OCI-LY1 (cell line): Measurements from ENCODE around the gene MYADML2.

Experiments used
- H2AFZ ChIP-seq: fragments of 200-600 bp; sonication (generic), shearing (Covaris generic); 2 replicates; pipeline ENCODE4 v1.6.0; 2014; ENCODE audit warnings: antibody characterized with exemption, mild to moderate bottlenecking, low read length
- H3F3A ChIP-seq: fragments of 200-600 bp; sonication (generic), shearing (Covaris generic); 2 replicates; pipeline ENCODE4 v1.6.0; 2014; ENCODE audit warnings: mild to moderate bottlenecking, antibody characterized with exemption, low read length, moderate library complexity; ENCODE audit not compliant: insufficient read depth
- H3K27ac ChIP-seq: fragments of 200-600 bp; sonication (generic); 2 replicates; pipeline ENCODE4 v1.5.1; 2014; ENCODE audit warnings: low read length, mixed run types, mild to moderate bottlenecking, low read depth; ENCODE audit not compliant: poor library complexity, severe bottlenecking
- H3K27me3 ChIP-seq: fragments of 200-600 bp; sonication (generic); 2 replicates; pipeline ENCODE4 v1.6.0; 2014; ENCODE audit warnings: antibody characterized with exemption, mild to moderate bottlenecking, low read length, moderate library complexity; ENCODE audit not compliant: insufficient read depth
- H3K36me3 ChIP-seq: fragments of 200-600 bp; sonication (generic); 2 replicates; pipeline ENCODE4 v1.6.1; 2014; ENCODE audit warnings: mild to moderate bottlenecking, antibody characterized with exemption, low read length, moderate library complexity, mixed read lengths; ENCODE audit not compliant: insufficient read depth
- H3K4me1 ChIP-seq: fragments of 200-600 bp; sonication (generic); 2 replicates; pipeline ENCODE4 v1.5.1; 2014; ENCODE audit warnings: mild to moderate bottlenecking, low read length, moderate library complexity; ENCODE audit not compliant: insufficient read depth, severe bottlenecking
- H3K4me2 ChIP-seq: fragments of 200-600 bp; sonication (generic), shearing (Covaris generic); 2 replicates; pipeline ENCODE4 v1.6.1; 2014; ENCODE audit warnings: low read length
- H3K4me3 ChIP-seq: fragments of 200-600 bp; sonication (generic); 2 replicates; pipeline ENCODE4 v1.5.1; 2014; ENCODE audit warnings: low read length, low read depth, mild to moderate bottlenecking, mixed read lengths; ENCODE audit not compliant: poor library complexity, severe bottlenecking
- H3K79me2 ChIP-seq: fragments of 200-600 bp; shearing (Covaris generic); 2 replicates; pipeline ENCODE4 v1.6.1; 2016; ENCODE audit warnings: mixed run types, low read length, mixed read lengths; ENCODE audit not compliant: insufficient read depth
- H3K9ac ChIP-seq: fragments of 200-600 bp; sonication (generic), shearing (Covaris generic); 2 replicates; pipeline ENCODE4 v1.6.1; 2014; ENCODE audit warnings: mild to moderate bottlenecking, low read length, mixed read lengths
- H3K9me2 ChIP-seq: fragments of 200-600 bp; sonication (generic), shearing (Covaris generic); 2 replicates; pipeline ENCODE4 v1.6.1; 2014; ENCODE audit warnings: low read depth, mild to moderate bottlenecking, low read length, mixed read lengths
- H3K9me3 ChIP-seq: fragments of 200-600 bp; shearing (Covaris generic); 2 replicates; pipeline ENCODE4 v1.6.1; 2014; ENCODE audit warnings: low read length, mixed read lengths
- H4K20me1 ChIP-seq: fragments of 200-600 bp; sonication (generic), shearing (Covaris generic); 2 replicates; pipeline ENCODE4 v1.6.0; 2016; ENCODE audit warnings: mild to moderate bottlenecking, low read length; ENCODE audit not compliant: insufficient read depth
- CTCF ChIP-seq: fragments of 200-600 bp; sonication (generic), shearing (Covaris generic); IDR thresholded peaks from 2 replicates; pipeline ENCODE4 v1.5.1; 2017; ENCODE audit warnings: mild to moderate bottlenecking, antibody characterized with exemption, low read length, moderate library complexity, mixed read lengths
- EZH2 ChIP-seq: fragments of 200-600 bp; sonication (generic), shearing (Covaris generic); IDR thresholded peaks from 2 replicates; pipeline ENCODE4 v1.8.0; 2017; ENCODE audit warnings: borderline replicate concordance, mixed run types, mild to moderate bottlenecking, antibody characterized with exemption, low read length, moderate library complexity, mixed read lengths

MYADML2 gene

DNA sequence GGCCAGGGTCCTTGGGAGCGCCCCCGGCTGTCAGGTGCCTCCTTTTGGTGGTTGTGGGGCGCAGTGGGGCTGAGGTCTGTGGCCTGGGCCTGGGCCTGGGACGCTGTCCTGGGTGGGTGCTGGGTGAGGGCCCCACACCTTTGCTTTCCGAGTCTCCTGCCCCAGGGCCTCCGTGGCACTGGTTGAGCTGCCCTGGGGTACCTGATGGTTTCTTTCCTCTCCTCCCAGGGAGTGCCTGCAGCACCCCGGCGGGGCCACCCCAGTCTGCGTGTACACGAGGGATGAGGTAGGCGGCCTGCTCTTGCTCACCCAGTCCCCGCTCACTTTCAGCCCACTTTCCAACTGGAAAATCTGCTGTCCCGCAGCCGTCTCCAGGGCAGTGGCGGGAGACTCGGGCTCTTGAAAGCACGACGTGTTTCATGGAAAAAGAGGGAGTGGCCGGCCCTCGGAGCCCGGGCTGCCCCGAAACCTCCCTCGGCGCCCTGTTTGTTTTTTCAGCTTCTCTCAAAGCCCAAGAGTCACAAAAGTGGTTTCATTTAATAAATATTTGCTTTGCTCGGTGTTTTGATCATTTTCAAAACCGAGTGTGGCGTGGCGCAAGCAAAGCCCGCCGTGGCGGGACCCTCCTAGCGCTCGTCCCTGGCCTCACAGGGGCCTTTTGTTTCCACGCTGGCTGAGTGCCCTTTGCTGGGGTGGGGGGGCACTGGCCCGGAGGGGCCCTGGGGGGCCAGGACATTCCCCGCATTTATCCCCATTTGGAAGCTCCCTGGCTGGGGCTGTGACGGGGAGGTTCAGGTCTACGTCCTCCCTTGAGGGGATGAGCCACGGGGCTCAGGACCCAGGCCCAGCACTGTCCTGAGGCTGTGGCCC is 47.8 kb upstream of the MYADML2 start:
- Histone ChIP-seq H3K9me3 (no peaks in the 10 kb centered on the region), H3K79me2 (no peaks in the 10 kb centered on the region), H2AFZ (no peak overlapping the region), H3K9me2 (no peaks in the 10 kb centered on the region), H3K27me3 (no peaks in the 10 kb centered on the region), H3K9ac (no peak overlapping the region), H3K27ac (no peak overlapping the region), H3K36me3 (no peaks in the 10 kb centered on the region), H3K4me3 (no peak overlapping the region), H3K4me1 (no peaks in the 10 kb centered on the region), H4K20me1 (no peaks in the 10 kb centered on the region), H3K4me2 (no peak overlapping the region), H3F3A (no peaks in the 10 kb centered on the region)
- no peak for TF ChIP-seq CTCF

DNA sequence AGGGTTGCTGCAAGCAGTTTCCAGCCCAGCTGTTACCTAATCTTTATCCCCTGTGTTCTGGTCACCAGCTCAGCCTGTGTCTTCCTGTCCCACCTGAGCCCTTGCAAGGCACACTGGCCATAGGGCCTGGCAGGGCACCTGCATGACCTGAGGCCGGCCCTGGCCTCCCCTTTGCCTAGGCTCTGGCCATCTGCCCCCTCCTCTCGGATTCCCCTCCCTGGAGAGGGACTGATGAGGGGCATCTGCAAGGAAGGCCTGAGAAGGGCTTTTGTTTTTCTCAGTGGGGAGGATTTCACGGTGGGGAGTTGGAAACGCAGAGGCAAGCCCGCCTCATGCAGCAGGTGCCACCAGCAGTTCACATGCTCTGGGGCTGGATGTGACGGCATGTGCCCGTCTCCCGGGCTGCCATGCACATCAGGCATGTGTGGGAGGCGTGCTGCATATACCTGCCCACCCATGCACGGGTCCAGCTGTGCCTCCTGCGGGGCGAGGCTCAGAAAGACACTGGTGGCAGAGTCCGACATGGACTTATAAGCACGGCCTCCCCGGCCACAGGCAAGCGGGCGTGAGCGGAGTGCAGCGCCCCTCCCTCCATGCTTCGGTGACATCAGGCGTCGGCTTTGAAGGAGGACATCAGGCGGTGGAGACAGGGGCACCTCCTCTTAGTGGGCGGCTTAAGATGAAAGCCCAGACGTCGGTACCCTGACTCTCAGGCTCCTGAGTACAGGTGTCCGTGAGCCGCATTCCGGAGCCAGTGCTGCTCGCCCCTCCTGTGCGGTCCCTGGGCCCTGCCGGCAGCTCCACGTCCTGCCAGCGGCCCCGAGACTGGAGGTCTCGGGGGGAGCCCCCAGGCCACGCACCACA is 46.9 kb upstream of the MYADML2 start:
- no peaks in the 10 kb centered on the region for H3K4me1 ChIP-seq
- no peaks in the 10 kb centered on the region for H3K27me3 ChIP-seq
- no peaks in the 10 kb centered on the region for H3F3A ChIP-seq
- H3K27ac ChIP-seq = no peak overlapping the region
- H2AFZ ChIP-seq = no peak overlapping the region
- no peak overlapping the region for H3K4me2 ChIP-seq
- H3K9me3 ChIP-seq = no peaks in the 10 kb centered on the region
- H3K9ac ChIP-seq = no peak overlapping the region
- no peak overlapping the region for H3K4me3 ChIP-seq
- no peaks in the 10 kb centered on the region for H3K36me3 ChIP-seq
- no peaks in the 10 kb centered on the region for H3K9me2 ChIP-seq
- H3K79me2 ChIP-seq = no peaks in the 10 kb centered on the region
- no peaks in the 10 kb centered on the region for H4K20me1 ChIP-seq
- TF ChIP-seq CTCF (no peak), EZH2 (no peak)

- Histone ChIP-seq H3K4me1 (no peaks in the 10 kb centered on the region), H3K36me3 (no peaks in the 10 kb centered on the region), H3K27ac (no peak overlapping the region), H3K9me2 (no peaks in the 10 kb centered on the region), H3K9ac (no peak overlapping the region), H3K79me2 (no peaks in the 10 kb centered on the region), H3F3A (no peaks in the 10 kb centered on the region), H4K20me1 (no peaks in the 10 kb centered on the region), H3K27me3 (no peaks in the 10 kb centered on the region), H3K4me3 (no peak overlapping the region), H3K9me3 (no peaks in the 10 kb centered on the region), H3K4me2 (no peak overlapping the region), H2AFZ (no peak overlapping the region)
- TF ChIP-seq EZH2 (no peak), CTCF (no peak)
Observed at GRCh38 chr17:81992306-81993102, 45.5 kb upstream of the MYADML2 start.
